Endothelial cell (in vitro differentiated cells): ENCODE data around the gene C7. TPM values are rescaled to one million over a fixed set of nuclear protein-coding genes. Genes with fewer than 3 reads are reported as not detected.

Experiments
- DNase-seq: peaks from one replicate; pipeline ENCODE4 v3.0.0; 2021; ENCODE audit warnings: low spot score
- H3K27ac Mint-ChIP-seq: one replicate; pipeline ENCODE4 v1.8.0; 2021; ENCODE audit warnings: mixed read lengths, inconsistent platforms; ENCODE audit not compliant: unreplicated experiment
- H3K27me3 Mint-ChIP-seq: one replicate; pipeline ENCODE4 v1.8.0; 2021; ENCODE audit warnings: mild to moderate bottlenecking, moderate library complexity, mixed read lengths, inconsistent platforms; ENCODE audit not compliant: unreplicated experiment
- H3K36me3 Mint-ChIP-seq: one replicate; pipeline ENCODE4 v1.8.0; 2021; ENCODE audit warnings: mild to moderate bottlenecking, low read depth, mixed read lengths, inconsistent platforms; ENCODE audit not compliant: unreplicated experiment
- H3K4me1 Mint-ChIP-seq: one replicate; pipeline ENCODE4 v1.8.0; 2021; ENCODE audit warnings: mild to moderate bottlenecking, mixed read lengths, inconsistent platforms; ENCODE audit not compliant: unreplicated experiment
- H3K4me3 Mint-ChIP-seq: one replicate; pipeline ENCODE4 v1.8.0; 2021; ENCODE audit warnings: mild to moderate bottlenecking, mixed read lengths, inconsistent platforms; ENCODE audit not compliant: unreplicated experiment
- H3K9me3 Mint-ChIP-seq: one replicate; pipeline ENCODE4 v1.8.0; 2021; ENCODE audit warnings: mixed read lengths, inconsistent platforms; ENCODE audit not compliant: unreplicated experiment
- CTCF ChIP-seq: fragments of 200-600 bp; sonication (generic); IDR thresholded peaks from one replicate; pipeline ENCODE4 v1.5.0; 2021; ENCODE audit warnings: antibody characterized with exemption; ENCODE audit not compliant: unreplicated experiment
- total RNA-seq: library from RNA; stranded (reverse); fragmentation: NEBNext Ultra II Directional; extraction: Animal tissue kit (Norgen Biotek cat#: 25700); gene quantifications from one replicate; pipeline ENCODE4 v1.2.1, GENCODE V29; 2021; ENCODE audit not compliant: unreplicated experiment

The C7 gene
- total RNA-seq, 1 donor from 2014 or later, result 1.5 TPM

- no peaks in the 10 kb centered on the region for H3K36me3 Mint-ChIP-seq
- TF ChIP-seq CTCF, result no peak
- DNase-seq, result no peak
- H3K4me3 Mint-ChIP-seq, result no peak overlapping the region
- H3K4me1 Mint-ChIP-seq, result peaks cover 4% of the 10 kb centered on the region
- peaks cover 4% of the 10 kb centered on the region for H3K27me3 Mint-ChIP-seq
- H3K9me3 Mint-ChIP-seq, result no peaks in the 10 kb centered on the region
- no peak overlapping the region for H3K27ac Mint-ChIP-seq
Observed at GRCh38 chr5:40915341-40915926, 6.1 kb downstream of the C7 start.

- Mint-ChIP-seq H3K36me3 (no peaks in the 10 kb centered on the region), H3K4me3 (no peak overlapping the region), H3K27ac (no peak overlapping the region), H3K27me3 (peaks cover 4% of the 10 kb centered on the region), H3K4me1 (peaks cover 2% of the 10 kb centered on the region), H3K9me3 (no peaks in the 10 kb centered on the region)
- no peak for TF ChIP-seq CTCF
- no peak for DNase-seq
Observed at GRCh38 chr5:40916226-40916625, 6.9 kb downstream of the C7 start.

- no peak overlapping the region for H3K27ac Mint-ChIP-seq
- H3K4me1 Mint-ChIP-seq, result no peaks in the 10 kb centered on the region
- no peaks in the 10 kb centered on the region for H3K9me3 Mint-ChIP-seq
- H3K27me3 Mint-ChIP-seq, result no peaks in the 10 kb centered on the region
- H3K4me3 Mint-ChIP-seq, result no peak overlapping the region
- H3K36me3 Mint-ChIP-seq, result peaks cover 4% of the 10 kb centered on the region
- TF ChIP-seq CTCF, result no peak
- DNase-seq, result no peak
Observed at GRCh38 chr5:40928886-40929448, 19.7 kb downstream of the C7 start.

GRCh38 chr5:40932766-40933165 is 23.5 kb downstream of the C7 start:
- H3K36me3 Mint-ChIP-seq, result no peaks in the 10 kb centered on the region
- TF ChIP-seq CTCF, result no peak
- no peak overlapping the region for H3K27ac Mint-ChIP-seq
- no peak overlapping the region for H3K4me3 Mint-ChIP-seq
- H3K4me1 Mint-ChIP-seq, result no peaks in the 10 kb centered on the region
- DNase-seq, result no peak
- no peaks in the 10 kb centered on the region for H3K27me3 Mint-ChIP-seq
- H3K9me3 Mint-ChIP-seq, result no peaks in the 10 kb centered on the region

DNA sequence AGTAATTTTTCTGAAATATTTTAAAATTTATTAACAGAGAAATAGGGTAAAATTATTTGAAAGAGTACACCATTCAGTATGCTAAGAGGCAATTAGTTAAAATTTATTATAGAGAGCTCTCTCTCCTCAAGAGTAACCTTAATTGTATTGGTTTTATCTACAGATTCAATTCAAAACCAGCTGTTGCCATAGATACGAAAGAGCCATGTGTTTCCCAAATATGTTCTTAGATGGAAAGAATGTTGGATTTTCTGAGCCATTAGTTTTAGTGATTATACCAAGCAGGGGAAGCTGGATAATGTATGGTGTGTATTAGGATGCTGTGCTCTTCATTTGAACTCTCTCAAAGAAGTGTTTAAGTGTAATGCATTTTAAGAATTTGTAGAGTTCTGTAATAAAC is 27.8 kb downstream of the C7 start:
- H3K4me1 Mint-ChIP-seq, result no peaks in the 10 kb centered on the region
- H3K27me3 Mint-ChIP-seq, result no peaks in the 10 kb centered on the region
- H3K27ac Mint-ChIP-seq, result no peak overlapping the region
- no peaks in the 10 kb centered on the region for H3K9me3 Mint-ChIP-seq
- DNase-seq, result no peak
- H3K4me3 Mint-ChIP-seq, result no peak overlapping the region
- H3K36me3 Mint-ChIP-seq, result no peaks in the 10 kb centered on the region
- TF ChIP-seq CTCF, result no peak
